Natural killer cell (primary cell): ENCODE data around the gene SERINC3. TPM values are rescaled to one million over a fixed set of nuclear protein-coding genes. Genes with fewer than 3 reads are reported as not detected.

ENCODE experiments used
- ATAC-seq, 3 donors: fragments of 150-1000 bp in 2 of 3; fragments of 200-7000 bp in 1 of 3; cut with Tn5 transposase; 1 replicate in 1 of 3; 2 replicates in 2 of 3; pipeline ENCODE4 v1.10.0; 2021; ENCODE audit warnings: mild to moderate bottlenecking in 2 of 3, moderate library complexity in 2 of 3
- DNase-seq, 2 donors: peaks; one replicate each; pipeline versions ENCODE4 v3.0.0 to v3.0.0-alpha.2; 2013 to 2021; ENCODE audit warnings: mixed read lengths in 1 of 2
- H3K27ac ChIP-seq: one replicate; pipeline ENCODE4 v1.5.1; 2013; ENCODE audit warnings: mild to moderate bottlenecking, low read length
- H3K27me3 ChIP-seq: one replicate; pipeline ENCODE4 v1.6.1; 2013; ENCODE audit warnings: low read length; ENCODE audit not compliant: control insufficient read depth, insufficient read depth
- H3K36me3 ChIP-seq: one replicate; pipeline ENCODE4 v1.6.1; 2013; ENCODE audit warnings: low read length; ENCODE audit not compliant: control insufficient read depth, insufficient read depth
- H3K4me1 ChIP-seq: one replicate; pipeline ENCODE4 v1.6.1; 2013; ENCODE audit warnings: low read length; ENCODE audit not compliant: control insufficient read depth, insufficient read depth
- H3K4me3 ChIP-seq: one replicate; pipeline ENCODE4 v1.5.1; 2013; ENCODE audit warnings: low read length
- H3K9me3 ChIP-seq: one replicate; pipeline ENCODE4 v1.6.1; 2013; ENCODE audit warnings: low read length; ENCODE audit not compliant: control insufficient read depth, insufficient read depth
- H3K27ac Mint-ChIP-seq, 2 donors: one replicate each; pipeline ENCODE4 v1.8.0; 2022; ENCODE audit warnings: mild to moderate bottlenecking in 2 of 2, mixed read lengths in 2 of 2, moderate library complexity in 1 of 2
- H3K27me3 Mint-ChIP-seq, 2 donors: one replicate each; pipeline ENCODE4 v1.8.0; 2022; ENCODE audit warnings: low read depth in 2 of 2, mixed read lengths in 2 of 2
- H3K36me3 Mint-ChIP-seq: one replicate; pipeline ENCODE4 v1.8.0; 2022; ENCODE audit warnings: mixed read lengths
- H3K4me1 Mint-ChIP-seq, 2 donors: one replicate each; pipeline ENCODE4 v1.8.0; 2022; ENCODE audit warnings: mixed read lengths in 2 of 2
- H3K4me3 Mint-ChIP-seq: one replicate; pipeline ENCODE4 v1.8.0; 2022; ENCODE audit warnings: mild to moderate bottlenecking, moderate library complexity, mixed read lengths
- H3K9me3 Mint-ChIP-seq, 2 donors: one replicate each; pipeline ENCODE4 v1.8.0; 2022; ENCODE audit warnings: mixed read lengths in 2 of 2
- CTCF ChIP-seq: fragments of 200-600 bp; IDR thresholded peaks from one replicate; pipeline ENCODE4 v1.8.0; 2022; ENCODE audit warnings: antibody characterized with exemption
- WGBS: methylation state at CpG from one replicate; pipeline ENCODE4 v1.1.7; 2013; ENCODE audit warnings: missing lambda C conversion rate; ENCODE audit not compliant: insufficient coverage; 5-methylcytosine and 5-hydroxymethylcytosine counted together
- intact Hi-C: fragments of 100-400 bp; cut with micrococcal nuclease; formaldehyde crosslinking; loops from one replicate; pipeline ENCODE4 v1.14.2; 2022
- total RNA-seq, 4 donors: library from RNA; stranded (reverse); fragments of 120-200 nt in 1 of 4; gene quantifications; one replicate each; pipeline versions ENCODE4 v1.2.3 to v1.2.4, GENCODE V29; 2013 to 2022

The SERINC3 gene
- total RNA-seq, 3 donors from 2014 or later (not counting 1 experiment from before 2014, with no cell fraction given) = 70.1 to 89.6 (median 78.6) TPM

GRCh38 chr20:44465001-44465560 is 56.8 kb downstream of the SERINC3 start:
- no peaks in the 10 kb centered on the region for H3K4me1 ChIP-seq
- peaks cover 0 to 3% of the 10 kb centered on the region in 2 donors for H3K27me3 Mint-ChIP-seq
- no peak for DNase-seq
- no peaks in the 10 kb centered on the region for H3K9me3 Mint-ChIP-seq
- H3K27ac Mint-ChIP-seq = no peak overlapping the region
- no peaks in the 10 kb centered on the region for H3K36me3 ChIP-seq
- TF ChIP-seq CTCF = no peak
- H3K4me3 ChIP-seq = no peak overlapping the region
- no peak overlapping the region for H3K4me3 Mint-ChIP-seq
- no peaks in the 10 kb centered on the region for H3K36me3 Mint-ChIP-seq
- no peaks in the 10 kb centered on the region for H3K4me1 Mint-ChIP-seq
- WGBS = 78% methylated on average over 3 of the region's 3 CpGs
- no peak overlapping the region for H3K27ac ChIP-seq
- no peaks in the 10 kb centered on the region for H3K27me3 ChIP-seq
- no peak for ATAC-seq
- no peaks in the 10 kb centered on the region for H3K9me3 ChIP-seq
- intact Hi-C loops = loop anchor here (10.0 kb wide), 1 partner anchor 250 kb away; the partner anchor contains the start of gene OSER1

- Histone ChIP-seq H3K4me3 (no peak overlapping the region), H3K4me1 (no peaks in the 10 kb centered on the region), H3K36me3 (no peaks in the 10 kb centered on the region), H3K27ac (no peak overlapping the region), H3K9me3 (no peaks in the 10 kb centered on the region), H3K27me3 (no peaks in the 10 kb centered on the region)
- TF ChIP-seq CTCF = no peak
- H3K9me3 Mint-ChIP-seq = no peaks in the 10 kb centered on the region
- no peak for DNase-seq
- H3K4me1 Mint-ChIP-seq = no peaks in the 10 kb centered on the region
- no peak overlapping the region for H3K4me3 Mint-ChIP-seq
- intact Hi-C loops = loop anchor here (10.0 kb wide), 1 partner anchor 250 kb away; the partner anchor contains the start of gene OSER1
- H3K27ac Mint-ChIP-seq = no peak overlapping the region
- ATAC-seq = no peak
- WGBS = 83% methylated on average over 3 of the region's 3 CpGs
- no peaks in the 10 kb centered on the region for H3K36me3 Mint-ChIP-seq
- H3K27me3 Mint-ChIP-seq = peaks cover 0 to 3% of the 10 kb centered on the region in 2 donors
Observed at GRCh38 chr20:44464514-44464913, 57.4 kb downstream of the SERINC3 start.

GRCh38 chr20:44463466-44463865 is 58.4 kb downstream of the SERINC3 start:
- H3K27me3 Mint-ChIP-seq = peaks cover 0 to 3% of the 10 kb centered on the region in 2 donors

More at GRCh38 chr20:44463466-44463865, 58.4 kb downstream of the SERINC3 start:
- Histone ChIP-seq H3K27ac (no peak overlapping the region), H3K27me3 (no peaks in the 10 kb centered on the region), H3K4me1 (no peaks in the 10 kb centered on the region), H3K9me3 (no peaks in the 10 kb centered on the region), H3K36me3 (no peaks in the 10 kb centered on the region), H3K4me3 (no peak overlapping the region)
- Mint-ChIP-seq H3K4me1 (no peaks in the 10 kb centered on the region), H3K36me3 (no peaks in the 10 kb centered on the region), H3K27ac (no peak overlapping the region), H3K9me3 (no peaks in the 10 kb centered on the region), H3K4me3 (no peak overlapping the region)
- intact Hi-C loops = loop anchor here (10.0 kb wide), 1 partner anchor 249 kb away; the partner anchor contains the start of gene OSER1
- 89% methylated on average over 4 of the region's 5 CpGs for WGBS
- ATAC-seq (no peak), DNase-seq (no peak)
- no peak for TF ChIP-seq CTCF
